ENCODE data around the gene DLL1.

The DLL1 gene

DNA sequence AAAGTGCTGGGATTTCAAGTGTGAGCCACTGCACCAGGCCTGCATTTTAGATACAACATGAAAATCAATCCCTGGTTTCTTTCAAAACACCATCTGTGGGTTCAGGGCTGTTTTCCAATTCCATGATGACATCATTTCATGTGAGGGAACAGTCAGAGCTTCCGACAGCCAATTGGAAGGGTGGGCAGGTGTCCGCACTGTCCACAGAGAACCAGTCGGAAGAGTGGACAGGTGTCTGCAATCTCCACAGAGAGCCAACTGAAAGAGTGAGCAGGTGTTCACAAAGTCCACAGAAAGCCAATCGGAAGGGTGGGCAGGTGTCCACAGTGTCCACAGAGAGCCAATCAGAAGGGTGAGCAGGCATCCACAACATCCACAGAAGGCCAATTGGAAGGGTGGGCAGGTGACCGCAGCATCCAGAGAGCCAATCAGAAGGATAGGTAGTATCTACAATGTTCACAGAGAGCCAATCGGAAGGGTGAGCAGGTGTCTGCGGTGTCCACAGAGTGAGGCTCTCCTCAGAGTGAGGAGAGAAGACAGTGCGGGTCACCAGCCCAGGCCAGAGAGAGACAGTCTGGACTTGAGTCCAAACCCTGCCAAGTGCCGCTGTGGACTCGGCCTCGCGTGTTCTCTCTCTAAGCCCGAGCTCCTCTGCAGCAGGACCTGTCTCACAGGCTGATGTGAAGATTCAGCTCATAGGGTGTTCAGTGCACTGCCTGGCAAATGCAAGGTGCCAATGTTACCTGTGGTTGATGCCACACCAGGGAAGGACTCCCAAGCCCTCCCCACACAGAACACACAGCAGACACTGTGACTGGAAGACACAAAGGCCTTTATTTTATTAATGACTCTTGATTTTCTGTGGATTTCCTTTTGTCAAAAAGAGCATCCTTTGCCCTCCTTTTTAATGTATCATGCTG is 57.3 kb downstream of the DLL1 start:
- no peaks in the 10 kb centered on the region for H3K27me3 ChIP-seq (replicated peaks; ENCODE audit: control insufficient read depth, insufficient read depth, low read length)
- no peak overlapping the region for H3K4me3 ChIP-seq (replicated peaks; ENCODE audit: low read depth, low read length)
- TF ChIP-seq, protein P1, sequence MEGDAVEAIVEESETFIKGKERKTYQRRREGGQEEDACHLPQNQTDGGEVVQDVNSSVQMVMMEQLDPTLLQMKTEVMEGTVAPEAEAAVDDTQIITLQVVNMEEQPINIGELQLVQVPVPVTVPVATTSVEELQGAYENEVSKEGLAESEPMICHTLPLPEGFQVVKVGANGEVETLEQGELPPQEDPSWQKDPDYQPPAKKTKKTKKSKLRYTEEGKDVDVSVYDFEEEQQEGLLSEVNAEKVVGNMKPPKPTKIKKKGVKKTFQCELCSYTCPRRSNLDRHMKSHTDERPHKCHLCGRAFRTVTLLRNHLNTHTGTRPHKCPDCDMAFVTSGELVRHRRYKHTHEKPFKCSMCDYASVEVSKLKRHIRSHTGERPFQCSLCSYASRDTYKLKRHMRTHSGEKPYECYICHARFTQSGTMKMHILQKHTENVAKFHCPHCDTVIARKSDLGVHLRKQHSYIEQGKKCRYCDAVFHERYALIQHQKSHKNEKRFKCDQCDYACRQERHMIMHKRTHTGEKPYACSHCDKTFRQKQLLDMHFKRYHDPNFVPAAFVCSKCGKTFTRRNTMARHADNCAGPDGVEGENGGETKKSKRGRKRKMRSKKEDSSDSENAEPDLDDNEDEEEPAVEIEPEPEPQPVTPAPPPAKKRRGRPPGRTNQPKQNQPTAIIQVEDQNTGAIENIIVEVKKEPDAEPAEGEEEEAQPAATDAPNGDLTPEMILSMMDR (IDR thresholded peaks at IDR 0.05; ENCODE audit: insufficient read depth, low read length, poor library complexity, severe bottlenecking), result no peak
- H3K36me3 ChIP-seq (ENCODE audit: control insufficient read depth, insufficient read depth, low read length), result no peaks in the 10 kb centered on the region
- no peak for DNase-seq (ENCODE audit: extremely low read depth, insufficient read length)

All from GM06990 (cell line).